Upper lobe of left lung (tissue), 6 donors: ENCODE data around the gene WDR45B. TPM values are rescaled to one million over a fixed set of nuclear protein-coding genes. Genes with fewer than 3 reads are reported as not detected.
A peak's percentile ranks its signal among the peaks of the same experiment; 100 is the strongest.

Experiments
- ATAC-seq, 2 donors: fragments of 200-7000 bp; cut with Tn5 transposase; one replicate each; pipeline ENCODE4 v1.9.1; 2022; ENCODE audit warnings: mild to moderate bottlenecking in 2 of 2, moderate library complexity in 2 of 2; ENCODE audit not compliant: low FRiP score in 2 of 2
- DNase-seq, 2 donors: peaks; one replicate each; pipeline ENCODE4 v3.0.0-alpha.2; 2019 to 2020
- H3K27ac ChIP-seq, 4 donors: fragments of 200-600 bp; sonication (generic); one replicate each; pipeline ENCODE4 v1.5.1; 2016 to 2019
- H3K27me3 ChIP-seq, 4 donors: fragments of 200-600 bp; sonication (generic); one replicate each; pipeline ENCODE4 v1.5.1; 2017 to 2019
- H3K36me3 ChIP-seq, 4 donors: fragments of 200-600 bp; sonication (generic); one replicate each; pipeline ENCODE4 v1.5.1; 2016 to 2019
- H3K4me1 ChIP-seq, 4 donors: fragments of 200-600 bp; sonication (generic); one replicate each; pipeline ENCODE4 v1.5.1; 2018 to 2019
- H3K4me3 ChIP-seq, 4 donors: fragments of 200-600 bp; sonication (generic); one replicate each; pipeline ENCODE4 v1.5.1; 2017 to 2019; ENCODE audit warnings: mild to moderate bottlenecking in 2 of 4, moderate library complexity in 1 of 4
- H3K9me3 ChIP-seq, 4 donors: fragments of 200-600 bp; sonication (generic); one replicate each; pipeline ENCODE4 v1.5.1; 2018 to 2019
- EP300 ChIP-seq, 4 donors: sonication (generic); formaldehyde crosslinking; IDR thresholded peaks; one replicate each; pipeline ENCODE4 v1.5.1; 2017; ENCODE audit warnings: antibody characterized with exemption in 4 of 4, control low read depth in 2 of 4
- POLR2A ChIP-seq, 4 donors: fragments of 450-650 bp; IDR thresholded peaks; one replicate each; pipeline ENCODE4 v1.5.1; 2016 to 2017; ENCODE audit warnings: antibody characterized with exemption in 4 of 4, mild to moderate bottlenecking in 2 of 4
- POLR2AphosphoS5 ChIP-seq, 2 donors: sonication (generic); formaldehyde crosslinking; IDR thresholded peaks; one replicate each; pipeline ENCODE4 v1.5.1; 2017; ENCODE audit warnings: antibody characterized with exemption in 2 of 2
- WGBS, 2 donors: methylation state at CpG; one replicate each; pipeline ENCODE4 v1.1.5; 2017 to 2018; 5-methylcytosine and 5-hydroxymethylcytosine counted together
- total RNA-seq, 6 donors: library from RNA; depleted of rRNA in 4 of 6; stranded (reverse); fragments of >200 nt in 4 of 6; gene quantifications; one replicate each; pipeline versions ENCODE4 v1.1.0 to v1.2.1, GENCODE V29; 2016 to 2021
- TF ChIP-seq, protein P1 (sequence below), 6 experiments: fragments of 450-650 bp in 4 of 6; fragments of 200-600 bp in 2 of 6; sonication (generic) in 2 of 6; IDR thresholded peaks; one replicate each; pipeline ENCODE4 v1.5.1; 2016 to 2019; ENCODE audit warnings: antibody characterized with exemption in 6 of 6
- donor health status: DM: no; HTN: no; CAD: no; lungs with moderate emphysema.
- donor health status: DM: no; HTN: yes; CAD: no; lungs with severe emphysema.

The WDR45B gene
- total RNA-seq, 6 donors from 2014 or later = 54.9 to 90.0 (median 74.3) TPM

DNA sequence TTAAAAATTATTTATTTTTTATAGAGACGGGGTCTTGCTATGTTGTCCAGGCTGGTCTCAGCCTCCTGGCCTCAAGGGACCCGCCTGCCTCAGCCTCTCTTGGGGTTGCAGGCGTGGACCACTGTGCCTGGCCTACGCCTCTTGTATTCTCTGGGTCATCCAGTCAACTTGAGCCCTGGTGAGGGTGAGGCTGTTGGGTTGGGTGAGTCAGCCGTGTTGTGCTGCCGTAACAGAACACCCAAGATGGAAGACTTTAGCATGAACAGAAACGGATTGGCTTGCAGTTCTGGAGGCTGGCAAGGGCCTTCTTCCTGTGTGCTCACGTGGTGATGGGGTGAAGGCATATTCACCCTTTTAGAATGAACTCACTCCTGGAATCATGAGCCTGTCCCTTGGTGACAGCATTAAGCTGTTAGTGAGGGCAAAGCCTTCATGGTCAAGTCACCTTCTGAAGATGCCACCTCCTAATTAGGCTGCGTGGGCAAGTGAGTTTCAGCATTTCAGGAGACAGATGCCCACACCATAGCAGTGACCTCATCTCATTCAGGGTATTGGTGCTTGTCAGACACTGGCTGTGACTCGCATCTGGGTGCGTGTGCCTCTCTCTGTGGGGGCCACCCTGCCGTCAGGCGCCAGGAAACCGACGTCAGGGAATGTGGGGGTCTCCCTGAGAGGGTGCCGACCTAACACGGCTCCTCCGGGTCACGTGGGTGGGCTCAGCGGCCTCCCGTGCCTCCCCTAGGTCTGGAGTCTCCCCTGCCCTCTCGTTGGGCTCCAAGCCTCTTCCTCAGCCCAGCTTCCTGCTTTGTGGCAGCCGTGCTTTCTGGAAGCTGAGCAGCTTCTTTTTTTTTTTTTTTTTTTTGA is 49.8 kb downstream of the WDR45B start:
- Histone ChIP-seq H3K27ac (peak overlapping the region in 1 of 4 donors; percentile 31), H3K4me1 (peaks cover 21 to 39% (median 28%) of the 10 kb centered on the region in 4 donors), H3K9me3 (no peaks in the 10 kb centered on the region), H3K36me3 (peaks cover 3 to 78% (median 46%) of the 10 kb centered on the region in 4 donors), H3K27me3 (no peaks in the 10 kb centered on the region), H3K4me3 (no peak overlapping the region)
- ATAC-seq (no peak), DNase-seq (no peak)
- no peak for TF ChIP-seq POLR2AphosphoS5 (IDR thresholded peaks at IDR 0.05)
- TF ChIP-seq EP300 (IDR thresholded peaks at IDR 0.05) = no peak
- TF ChIP-seq, protein P1, sequence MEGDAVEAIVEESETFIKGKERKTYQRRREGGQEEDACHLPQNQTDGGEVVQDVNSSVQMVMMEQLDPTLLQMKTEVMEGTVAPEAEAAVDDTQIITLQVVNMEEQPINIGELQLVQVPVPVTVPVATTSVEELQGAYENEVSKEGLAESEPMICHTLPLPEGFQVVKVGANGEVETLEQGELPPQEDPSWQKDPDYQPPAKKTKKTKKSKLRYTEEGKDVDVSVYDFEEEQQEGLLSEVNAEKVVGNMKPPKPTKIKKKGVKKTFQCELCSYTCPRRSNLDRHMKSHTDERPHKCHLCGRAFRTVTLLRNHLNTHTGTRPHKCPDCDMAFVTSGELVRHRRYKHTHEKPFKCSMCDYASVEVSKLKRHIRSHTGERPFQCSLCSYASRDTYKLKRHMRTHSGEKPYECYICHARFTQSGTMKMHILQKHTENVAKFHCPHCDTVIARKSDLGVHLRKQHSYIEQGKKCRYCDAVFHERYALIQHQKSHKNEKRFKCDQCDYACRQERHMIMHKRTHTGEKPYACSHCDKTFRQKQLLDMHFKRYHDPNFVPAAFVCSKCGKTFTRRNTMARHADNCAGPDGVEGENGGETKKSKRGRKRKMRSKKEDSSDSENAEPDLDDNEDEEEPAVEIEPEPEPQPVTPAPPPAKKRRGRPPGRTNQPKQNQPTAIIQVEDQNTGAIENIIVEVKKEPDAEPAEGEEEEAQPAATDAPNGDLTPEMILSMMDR (IDR thresholded peaks at IDR 0.05) = no peak
- no peak for TF ChIP-seq POLR2A (IDR thresholded peaks at IDR 0.05)
- WGBS, 2 donors = 84 to 85% methylated on average over 15 to 23 of the region's 23 CpGs

DNA sequence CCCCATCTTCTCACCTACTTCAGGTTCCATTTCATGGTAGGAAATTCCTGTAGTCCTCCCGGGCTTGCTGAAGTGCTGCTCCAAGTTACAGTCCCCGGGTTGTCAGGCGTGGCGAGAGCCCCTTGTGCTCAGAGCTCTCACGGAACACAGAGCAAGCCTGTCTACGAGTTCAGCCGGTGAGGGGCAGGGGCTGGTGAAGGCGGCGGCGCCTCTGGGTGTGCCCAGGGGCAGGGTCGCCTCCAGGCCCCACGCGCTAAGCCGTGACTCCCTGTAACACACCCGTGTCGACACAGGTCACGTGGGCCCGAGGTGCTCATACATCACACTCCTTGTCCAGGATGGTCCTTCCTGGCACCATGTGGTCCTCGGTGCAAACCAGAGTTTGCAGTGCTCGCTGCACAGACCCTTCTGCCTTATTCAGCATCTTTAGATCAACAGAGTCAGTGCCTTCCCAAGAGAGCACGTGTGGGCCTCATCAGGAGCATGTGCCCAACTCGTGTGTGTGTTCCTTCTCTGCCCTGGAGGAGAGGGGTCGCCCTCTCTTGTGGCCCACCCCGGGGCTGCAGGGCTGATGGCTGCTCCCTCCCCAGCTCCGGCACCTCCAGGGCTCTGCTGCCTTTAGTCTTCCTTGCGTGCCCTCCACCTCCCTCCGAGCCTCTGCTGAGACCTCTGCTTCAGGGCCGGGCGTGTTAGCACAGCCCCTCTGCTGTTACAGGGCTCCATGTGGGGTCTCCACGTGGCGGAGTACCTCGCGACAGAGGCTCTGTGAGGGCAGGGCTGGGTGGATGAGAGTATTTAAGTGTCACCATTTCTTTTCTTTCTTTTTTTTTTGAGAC is 51.2 kb downstream of the WDR45B start:
- TF ChIP-seq EP300 (IDR thresholded peaks at IDR 0.05) (no peak), POLR2AphosphoS5 (IDR thresholded peaks at IDR 0.05) (no peak), POLR2A (IDR thresholded peaks at IDR 0.05) (no peak)
- TF ChIP-seq, protein P1 (IDR thresholded peaks at IDR 0.05) = no peak
- no peak for DNase-seq
- 89 to 92% methylated on average over 31 to 33 of the region's 33 CpGs for WGBS, 2 donors

DNA sequence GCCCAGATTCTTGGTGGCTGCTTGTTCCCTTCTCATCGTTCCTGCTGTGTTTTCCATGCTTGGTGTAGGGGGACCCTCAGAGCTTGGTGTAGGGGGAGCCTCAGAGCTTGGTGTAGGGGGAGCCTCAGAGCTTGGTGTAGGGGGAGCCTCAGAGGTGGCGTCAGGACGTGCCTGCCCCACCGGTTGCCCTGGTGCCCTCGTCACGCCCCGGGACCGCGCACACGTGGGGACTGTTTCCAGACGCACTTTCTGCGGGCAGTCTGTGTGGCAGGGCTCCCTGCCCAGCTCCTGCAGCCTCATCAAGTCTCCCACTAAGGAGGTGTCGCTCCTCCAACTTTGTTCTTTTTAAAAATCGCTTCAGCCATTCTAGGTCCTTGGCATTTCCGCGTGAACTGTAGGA is 51.9 kb downstream of the WDR45B start:
- DNase-seq = no peak
- H3K4me3 ChIP-seq = no peak overlapping the region
- no peak overlapping the region for H3K27ac ChIP-seq
- TF ChIP-seq, protein P1 (IDR thresholded peaks at IDR 0.05) = no peak
- no peak for TF ChIP-seq EP300 (IDR thresholded peaks at IDR 0.05)
- no peak for TF ChIP-seq POLR2AphosphoS5 (IDR thresholded peaks at IDR 0.05)
- no peak for TF ChIP-seq POLR2A (IDR thresholded peaks at IDR 0.05)
- no peaks in the 10 kb centered on the region for H3K9me3 ChIP-seq
- 90 to 91% methylated on average over 16 of the region's 16 CpGs for WGBS, 2 donors
- H3K4me1 ChIP-seq = peaks cover 27 to 40% (median 34%) of the 10 kb centered on the region in 4 donors
- H3K36me3 ChIP-seq = peaks cover 3 to 57% (median 29%) of the 10 kb centered on the region in 4 donors
- ATAC-seq = no peak
- no peaks in the 10 kb centered on the region for H3K27me3 ChIP-seq

More for the DNA sequence above, 51.2 kb downstream of the WDR45B start:
- no peak overlapping the region for H3K4me3 ChIP-seq
- H3K27ac ChIP-seq = no peak overlapping the region
- no peak for ATAC-seq
- no peaks in the 10 kb centered on the region for H3K9me3 ChIP-seq
- peaks cover 3 to 64% (median 36%) of the 10 kb centered on the region in 4 donors for H3K36me3 ChIP-seq
- peaks cover 19 to 38% (median 29%) of the 10 kb centered on the region in 4 donors for H3K4me1 ChIP-seq
- H3K27me3 ChIP-seq = no peaks in the 10 kb centered on the region

DNA sequence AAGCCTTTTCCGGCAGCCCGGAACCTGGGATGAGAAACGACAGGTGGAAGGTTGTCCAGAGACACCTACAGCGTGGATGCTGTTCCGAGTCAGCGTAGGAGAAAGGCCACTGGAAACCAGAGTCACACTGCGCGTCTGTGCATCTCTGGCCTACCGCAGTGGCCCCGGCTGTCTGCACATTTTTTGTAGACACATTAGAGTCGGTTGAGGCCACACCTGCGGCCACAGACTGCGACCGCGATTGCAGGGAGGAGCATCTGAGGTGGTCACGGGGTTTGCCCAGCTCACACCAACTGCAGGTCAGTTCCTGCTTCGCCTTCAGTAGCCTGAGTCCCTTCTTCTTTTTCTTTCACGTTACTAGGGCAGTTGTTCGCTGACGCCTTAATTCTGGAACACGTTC is 52.4 kb downstream of the WDR45B start:
- Histone ChIP-seq H3K36me3 (peaks cover 3 to 53% (median 25%) of the 10 kb centered on the region in 4 donors), H3K27ac (peak overlapping the region in 1 of 4 donors; percentile 3), H3K4me3 (no peak overlapping the region), H3K4me1 (peaks cover 31 to 44% (median 38%) of the 10 kb centered on the region in 4 donors), H3K27me3 (no peaks in the 10 kb centered on the region), H3K9me3 (no peaks in the 10 kb centered on the region)
- DNase-seq (no peak), ATAC-seq (no peak)
- WGBS, 2 donors = 92 to 95% methylated on average over 21 of the region's 21 CpGs
- TF ChIP-seq POLR2A (IDR thresholded peaks at IDR 0.05) (no peak), POLR2AphosphoS5 (IDR thresholded peaks at IDR 0.05) (no peak), EP300 (IDR thresholded peaks at IDR 0.05) (no peak)
- TF ChIP-seq, protein P1 (IDR thresholded peaks at IDR 0.05) = no peak
